Endothelial cell (in vitro differentiated cells): ENCODE measurements around the gene PRPSAP1. TPM values are rescaled to one million over a fixed set of nuclear protein-coding genes. Genes with fewer than 3 reads are reported as not detected.
A peak's percentile ranks its signal among the peaks of the same experiment; 100 is the strongest.

Experiments
- DNase-seq: peaks from one replicate; pipeline ENCODE4 v3.0.0; 2021; ENCODE audit warnings: low spot score
- H3K27ac Mint-ChIP-seq: one replicate; pipeline ENCODE4 v1.8.0; 2021; ENCODE audit warnings: mixed read lengths, inconsistent platforms; ENCODE audit not compliant: unreplicated experiment
- H3K27me3 Mint-ChIP-seq: one replicate; pipeline ENCODE4 v1.8.0; 2021; ENCODE audit warnings: mild to moderate bottlenecking, moderate library complexity, mixed read lengths, inconsistent platforms; ENCODE audit not compliant: unreplicated experiment
- H3K36me3 Mint-ChIP-seq: one replicate; pipeline ENCODE4 v1.8.0; 2021; ENCODE audit warnings: mild to moderate bottlenecking, low read depth, mixed read lengths, inconsistent platforms; ENCODE audit not compliant: unreplicated experiment
- H3K4me1 Mint-ChIP-seq: one replicate; pipeline ENCODE4 v1.8.0; 2021; ENCODE audit warnings: mild to moderate bottlenecking, mixed read lengths, inconsistent platforms; ENCODE audit not compliant: unreplicated experiment
- H3K4me3 Mint-ChIP-seq: one replicate; pipeline ENCODE4 v1.8.0; 2021; ENCODE audit warnings: mild to moderate bottlenecking, mixed read lengths, inconsistent platforms; ENCODE audit not compliant: unreplicated experiment
- H3K9me3 Mint-ChIP-seq: one replicate; pipeline ENCODE4 v1.8.0; 2021; ENCODE audit warnings: mixed read lengths, inconsistent platforms; ENCODE audit not compliant: unreplicated experiment
- CTCF ChIP-seq: fragments of 200-600 bp; sonication (generic); IDR thresholded peaks from one replicate; pipeline ENCODE4 v1.5.0; 2021; ENCODE audit warnings: antibody characterized with exemption; ENCODE audit not compliant: unreplicated experiment
- total RNA-seq: library from RNA; stranded (reverse); fragmentation: NEBNext Ultra II Directional; extraction: Animal tissue kit (Norgen Biotek cat#: 25700); gene quantifications from one replicate; pipeline ENCODE4 v1.2.1, GENCODE V29; 2021; ENCODE audit not compliant: unreplicated experiment

The PRPSAP1 gene
- total RNA-seq, 1 donor from 2014 or later: 136 TPM

DNA sequence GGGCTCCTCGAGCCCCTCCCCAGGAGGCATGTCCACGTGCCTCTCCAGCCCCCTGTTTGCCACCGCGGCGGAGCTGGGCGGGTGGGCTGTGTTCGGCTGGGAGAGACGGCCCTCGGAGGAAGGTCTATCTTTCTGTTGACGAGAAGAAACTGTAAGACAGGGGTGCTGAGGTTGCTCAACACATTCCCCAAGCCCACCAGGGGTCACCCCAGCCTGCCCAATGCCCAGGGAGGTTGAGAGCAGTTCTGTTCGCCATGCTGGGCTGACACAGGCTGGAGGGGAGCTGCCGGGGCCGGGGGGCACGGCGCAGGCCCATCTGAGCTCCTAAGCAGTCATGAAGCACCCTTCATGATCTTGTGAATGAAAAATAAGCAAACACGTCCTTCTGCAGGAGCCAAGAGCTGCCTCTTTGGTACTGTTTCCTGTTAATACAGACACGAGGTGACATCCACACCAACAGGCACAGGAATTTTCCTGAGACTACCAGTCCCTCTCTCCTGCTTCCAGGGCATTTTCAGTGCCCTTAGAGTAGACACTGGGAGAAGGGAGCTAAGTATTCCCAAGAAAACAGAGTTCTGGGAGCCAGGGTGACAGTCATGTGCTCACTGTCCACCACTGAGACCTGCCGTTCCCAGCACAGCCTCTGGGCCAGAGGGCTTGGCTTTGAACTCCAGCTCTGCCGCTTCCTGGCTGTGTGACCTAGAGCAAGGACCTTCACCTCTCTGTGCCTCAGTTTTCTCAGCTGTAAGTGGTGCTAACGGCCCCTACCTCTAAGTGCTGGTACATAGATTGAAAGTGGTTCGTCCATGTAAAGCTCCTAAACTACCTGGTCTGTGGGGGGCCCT, 79.4 kb downstream of the PRPSAP1 start:
- DNase-seq: no peak
- Mint-ChIP-seq H3K4me3 (no peak overlapping the region), H3K27me3 (peaks cover 16% of the 10 kb centered on the region), H3K4me1 (peaks cover 10% of the 10 kb centered on the region), H3K9me3 (no peaks in the 10 kb centered on the region), H3K36me3 (peaks cover 15% of the 10 kb centered on the region), H3K27ac (peak overlapping the region; percentile 38)
- no peak for TF ChIP-seq CTCF

DNA sequence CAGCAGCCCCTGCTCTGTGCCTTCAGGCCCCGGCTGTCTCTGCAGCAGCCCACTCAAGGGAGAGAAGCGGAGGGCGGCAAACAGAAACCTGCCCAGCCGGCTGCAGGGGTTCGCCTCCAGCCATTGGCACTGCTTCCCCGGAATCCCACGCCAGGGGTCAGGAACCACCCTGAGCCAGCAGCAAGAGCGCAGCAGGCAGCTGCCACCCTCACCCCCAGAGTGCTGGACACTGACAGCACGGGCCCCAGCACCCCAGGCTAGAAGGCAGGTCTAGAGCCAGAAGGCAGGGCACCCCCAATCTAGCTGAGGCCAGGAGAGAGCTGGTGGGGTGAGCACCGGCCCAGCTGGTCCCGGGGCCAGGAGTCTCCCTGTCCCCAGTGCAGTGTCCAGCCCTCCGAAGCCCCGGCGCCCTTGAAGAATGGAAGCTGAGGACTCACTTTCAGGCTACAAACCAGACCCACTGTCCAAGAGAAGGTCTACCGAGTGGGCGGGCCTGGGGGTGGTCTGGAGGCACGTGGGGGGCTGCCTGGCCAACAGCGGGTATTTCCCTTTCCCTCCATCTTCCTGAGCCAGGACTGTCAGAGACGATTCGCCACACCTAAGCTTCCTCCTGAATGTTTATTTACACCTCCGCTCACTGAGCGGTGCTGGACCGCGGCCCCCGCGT, 80.1 kb downstream of the PRPSAP1 start:
- Mint-ChIP-seq H3K27me3 (peaks cover 16% of the 10 kb centered on the region), H3K36me3 (peaks cover 15% of the 10 kb centered on the region), H3K4me1 (peaks cover 15% of the 10 kb centered on the region), H3K27ac (peak overlapping the region; percentile 30), H3K9me3 (no peaks in the 10 kb centered on the region), H3K4me3 (no peak overlapping the region)
- no peak for DNase-seq
- no peak for TF ChIP-seq CTCF

GRCh38 chr17:76272541-76273444, 80.9 kb downstream of the PRPSAP1 start:
- DNase-seq: no peak
- H3K4me3 Mint-ChIP-seq: no peak overlapping the region
- H3K27ac Mint-ChIP-seq: no peak overlapping the region
- TF ChIP-seq CTCF: no peak
- peaks cover 14% of the 10 kb centered on the region for H3K36me3 Mint-ChIP-seq
- peaks cover 21% of the 10 kb centered on the region for H3K27me3 Mint-ChIP-seq
- H3K4me1 Mint-ChIP-seq: peaks cover 21% of the 10 kb centered on the region
- H3K9me3 Mint-ChIP-seq: no peaks in the 10 kb centered on the region

DNA sequence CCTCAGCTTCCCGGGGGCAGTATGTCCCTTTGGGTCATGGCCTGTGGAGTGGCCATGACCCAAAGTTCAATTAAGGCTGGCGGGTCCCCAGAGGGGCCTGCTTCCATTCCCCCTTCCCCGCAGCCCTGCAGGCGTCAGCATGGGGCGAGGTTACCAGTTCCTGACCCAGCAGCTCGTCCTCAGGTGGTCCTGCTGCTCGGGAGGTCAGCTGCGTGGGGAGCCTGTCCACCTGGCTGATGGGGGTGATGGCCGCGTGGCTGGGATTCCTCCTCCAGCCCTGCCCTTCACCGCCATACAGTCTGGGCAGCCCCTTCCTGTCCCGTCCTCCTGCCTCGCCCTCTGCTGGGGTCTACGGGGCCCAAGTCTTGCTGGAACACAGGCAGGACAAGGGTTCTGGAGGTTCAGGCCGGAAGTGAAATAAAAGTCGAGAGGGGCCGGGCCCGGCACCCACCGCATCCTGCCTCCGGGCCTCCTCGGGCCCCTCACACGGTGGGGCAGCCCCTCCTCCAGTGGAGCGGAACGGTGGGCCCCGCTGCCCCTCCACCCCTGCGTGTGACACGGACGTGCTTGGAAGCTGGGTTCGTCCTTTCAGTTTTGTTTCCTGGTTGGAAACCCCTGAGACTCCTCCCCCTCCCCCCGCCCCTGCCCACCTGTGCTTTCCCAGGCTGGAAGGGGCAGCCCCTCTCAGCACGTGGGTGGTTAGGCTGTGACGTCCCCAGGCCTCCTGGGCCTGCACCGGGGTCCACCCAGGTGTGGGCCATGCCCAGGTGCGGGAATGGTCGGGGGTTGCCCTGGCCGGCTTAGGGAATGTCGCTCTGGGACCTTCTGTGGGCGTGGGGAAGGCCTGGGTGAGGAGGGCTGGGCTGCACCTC, 81.8 kb downstream of the PRPSAP1 start:
- H3K4me3 Mint-ChIP-seq: no peak overlapping the region
- H3K27me3 Mint-ChIP-seq: peaks cover 22% of the 10 kb centered on the region
- no peaks in the 10 kb centered on the region for H3K9me3 Mint-ChIP-seq
- no peak overlapping the region for H3K27ac Mint-ChIP-seq
- peak; percentile 43 for DNase-seq
- peaks cover 7% of the 10 kb centered on the region for H3K36me3 Mint-ChIP-seq
- no peak for TF ChIP-seq CTCF
- H3K4me1 Mint-ChIP-seq: peaks cover 23% of the 10 kb centered on the region
